NCI-H460 (cell line): Measurements from ENCODE around the gene ZNF444. TPM values are rescaled to one million over a fixed set of nuclear protein-coding genes. Genes with fewer than 3 reads are reported as not detected.
"Not testable (repeated sequence)": the region's sequence is repeated elsewhere in the genome, so short reads cannot be mapped to it uniquely, and the experiment has no call there.

Source experiments
- DNase-seq: peaks from one replicate; pipeline ENCODE4 v3.0.0-alpha.2; 2016; ENCODE audit warnings: low read depth; ENCODE audit errors: extremely low read depth
- small RNA-seq, 2 experiments: library from RNA; depleted of rRNA; stranded (forward); fragments of <200 nt; gene quantifications; one replicate each; pipeline ENCODE3, GENCODE V24; 2014
- total RNA-seq: library from RNA; depleted of rRNA; stranded (reverse); fragments of >200 nt; shearing (Covaris generic); gene quantifications from 2 replicates; pipeline ENCODE4 v1.2.3, GENCODE V29; 2014; rRNA removed

The ZNF444 gene
- total RNA-seq, 1 experiment from 2014 or later: 9.0 TPM

- peak; percentile 82 for DNase-seq
Measured at GRCh38 chr19:56170261-56170660, 29.2 kb downstream of the ZNF444 start.

- no peak for DNase-seq
Measured at GRCh38 chr19:56174086-56174485, 33.0 kb downstream of the ZNF444 start.

- peak; percentile 17 for DNase-seq
Measured at GRCh38 chr19:56174550-56174949, 33.5 kb downstream of the ZNF444 start.

DNA sequence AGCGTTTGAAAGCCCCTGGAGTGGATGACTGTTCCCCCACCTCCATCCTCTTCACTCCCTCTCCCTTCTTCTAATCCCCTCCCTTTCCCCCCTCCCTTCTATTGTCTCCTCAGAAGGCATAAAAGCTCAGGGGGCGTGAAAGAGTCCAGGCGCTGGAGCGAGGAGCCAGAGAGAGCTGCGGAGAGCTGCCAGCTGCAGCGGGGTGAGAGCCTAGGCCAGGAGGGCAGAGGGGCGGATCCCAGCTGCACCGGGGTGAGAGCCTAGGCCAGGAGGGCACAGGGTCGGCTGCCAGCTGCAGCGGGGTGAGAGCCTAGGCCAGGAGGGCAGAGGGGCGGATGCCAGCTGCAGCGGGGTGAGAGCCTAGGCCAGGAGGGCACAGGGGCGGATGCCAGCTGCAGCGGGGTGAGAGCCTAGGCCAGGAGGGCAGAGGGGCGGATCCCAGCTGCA is 34.8 kb downstream of the ZNF444 start, which contains the start of gene GALP:
TSS of gene GALP (plus strand) at position 148 of the 447 bp plus-strand sequence. CDS start 1,101 bp downstream, outside the sequence.
- DNase-seq: not testable (repeated sequence)

- not testable (repeated sequence) for DNase-seq
Measured at GRCh38 chr19:56176310-56176709, 35.2 kb downstream of the ZNF444 start.

GRCh38 chr19:56176881-56177280 is 35.8 kb downstream of the ZNF444 start:
- no peak for DNase-seq

DNA sequence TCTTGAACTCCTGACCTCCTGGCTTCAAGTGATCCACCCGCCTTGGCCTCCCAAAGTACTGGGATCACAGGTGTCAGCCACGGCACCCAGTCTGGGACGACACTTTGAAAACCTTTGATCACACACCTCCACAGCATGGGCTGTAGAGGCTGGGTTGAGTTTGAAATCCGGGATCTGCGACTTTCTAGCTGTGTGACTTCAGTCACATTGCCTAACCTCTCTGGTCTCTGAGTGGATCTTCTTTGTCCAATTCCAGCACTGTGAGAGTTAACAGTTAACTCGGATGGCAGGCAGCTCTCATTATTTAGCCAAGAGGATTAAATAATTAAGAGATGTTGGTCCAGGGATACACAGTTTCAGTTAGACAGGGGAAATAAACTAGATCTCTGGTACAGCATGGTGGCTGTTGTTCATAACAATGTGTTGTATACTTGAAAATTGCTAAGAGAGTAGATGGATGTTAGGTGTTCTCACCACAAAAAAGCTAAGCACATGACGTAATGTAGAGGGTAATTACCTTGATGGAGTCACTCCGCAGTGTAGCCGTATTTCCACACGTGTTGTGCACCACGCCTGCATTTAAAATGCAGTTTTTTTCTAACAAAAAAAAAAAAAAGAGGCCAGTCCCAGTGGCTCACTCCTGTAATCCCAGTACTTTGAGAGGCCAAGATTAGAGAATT is 36.6 kb downstream of the ZNF444 start:
- no peak for DNase-seq

DNA sequence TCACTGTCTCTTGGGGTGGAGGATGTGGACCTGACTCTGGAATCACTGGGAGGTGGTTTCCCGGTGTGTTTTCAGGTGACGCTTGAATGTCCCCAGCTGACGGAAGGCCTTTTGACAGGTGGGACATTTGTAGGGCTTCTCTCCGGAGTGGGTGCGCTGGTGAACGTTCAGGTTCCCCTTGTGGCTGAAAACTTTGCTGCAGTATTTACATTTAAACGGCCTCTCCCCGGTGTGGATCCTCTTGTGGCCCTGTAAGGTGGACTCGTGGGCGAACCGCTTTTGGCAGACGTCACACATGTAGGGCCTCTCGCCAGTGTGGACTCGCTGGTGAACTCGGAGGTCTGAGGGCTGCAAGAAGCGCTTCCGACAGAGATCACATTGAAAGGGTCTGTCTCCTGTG is 48.7 kb downstream of the ZNF444 start:
- no peak for DNase-seq

- no peak for DNase-seq
Measured at GRCh38 chr19:56191115-56191514, 50.0 kb downstream of the ZNF444 start.

DNA sequence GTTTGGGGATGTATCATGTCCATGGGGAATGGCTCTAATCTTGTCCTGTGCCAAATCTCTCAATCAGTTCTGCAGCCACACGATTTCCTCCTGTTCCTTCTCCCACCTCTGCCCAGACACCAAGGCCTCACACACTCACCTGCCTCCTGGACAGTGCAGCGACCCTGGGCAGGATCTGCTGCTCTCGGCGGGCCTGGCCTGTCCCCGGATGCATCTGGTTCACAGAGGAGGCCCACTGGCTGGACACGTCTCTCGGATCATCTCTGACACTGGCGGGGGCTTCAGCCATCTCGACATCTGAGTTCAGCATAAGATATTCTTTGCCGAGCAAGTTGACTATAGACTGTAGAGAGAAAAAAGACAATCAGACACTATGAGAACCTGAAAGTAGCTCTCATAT is 50.6 kb downstream of the ZNF444 start:
- no peak for DNase-seq

GRCh38 chr19:56193981-56194640 is 53.0 kb downstream of the ZNF444 start:
- no peak for DNase-seq

- DNase-seq: not testable (repeated sequence)
Measured at GRCh38 chr19:56197646-56198045, 56.6 kb downstream of the ZNF444 start, which contains the start of gene ZSCAN5B. TSS of gene ZSCAN5B (minus strand) at chr19:56197783. CDS start at chr19:56193052, 4,731 bp downstream.

DNA sequence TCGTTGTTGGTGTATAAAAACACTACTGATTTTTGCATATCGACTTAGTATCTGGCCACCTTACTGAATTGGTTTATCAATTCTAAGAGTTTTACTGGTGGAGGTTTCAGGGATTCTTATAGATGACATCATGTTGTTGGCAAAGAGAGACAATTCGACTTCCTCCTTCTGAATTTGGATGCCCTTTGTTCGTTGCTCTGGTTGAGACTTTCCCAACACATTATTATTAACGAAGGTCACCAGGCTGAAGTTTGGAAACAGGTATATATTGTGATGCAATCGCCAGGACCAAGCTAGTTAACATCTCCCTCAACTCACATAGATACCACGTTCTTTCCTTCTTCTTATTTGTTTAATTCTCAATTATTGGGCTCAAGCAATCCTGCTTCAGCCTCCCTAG is 58.6 kb downstream of the ZNF444 start:
- no peak for DNase-seq

- DNase-seq: no peak
Measured at GRCh38 chr19:56201973-56202372, 60.9 kb downstream of the ZNF444 start, which contains the start of gene ZSCAN5C. TSS of gene ZSCAN5C (plus strand) at chr19:56202273. CDS start at chr19:56205914, 3,641 bp downstream.

GRCh38 chr19:56207581-56207980 is 66.5 kb downstream of the ZNF444 start:
- not testable (repeated sequence) for DNase-seq

GRCh38 chr19:56209091-56209490 is 68.0 kb downstream of the ZNF444 start:
- no peak for DNase-seq

DNA sequence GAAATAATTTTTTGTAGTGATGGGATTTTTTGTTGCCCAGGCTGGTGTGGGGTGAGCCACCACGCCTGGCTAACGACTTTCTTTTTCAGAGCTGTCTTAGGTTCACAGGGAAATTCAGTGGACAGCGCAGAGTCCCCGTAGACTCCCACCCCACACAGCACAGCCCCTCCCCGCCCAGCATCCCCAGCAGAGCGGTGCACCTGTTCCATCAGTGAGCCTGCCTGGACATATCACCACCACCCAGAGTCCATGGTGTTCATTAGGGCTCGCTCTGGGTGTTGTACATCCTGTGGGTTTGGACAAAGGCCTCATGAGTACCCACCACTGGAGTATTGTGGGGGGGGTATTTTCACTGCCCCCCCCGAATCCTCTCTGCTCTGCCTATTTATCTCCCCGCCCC is 68.9 kb downstream of the ZNF444 start:
- DNase-seq: not testable (repeated sequence)

Small RNA genes within 50 kb of the gene (small RNA-seq; reads per million reads assigned to genes)
- gene AC024580.2 (0 reads per million in 2 experiments), gene RF00019 (0 reads per million in 2 experiments)

Other genes with a start within 250 kb of the ZNF444 start
- not detected in 2 replicates for gene NLRP13, start 209.0 kb upstream of the ZNF444 start, total RNA-seq
- gene NLRP8, start 193.5 kb upstream of the ZNF444 start, total RNA-seq: not detected in 2 replicates
- gene NLRP5, start 154.5 kb upstream of the ZNF444 start, total RNA-seq: not detected in 2 replicates
- gene ZNF787, start 20.0 kb upstream of the ZNF444 start, total RNA-seq: 26.8 and 32.8 TPM in 2 replicates
- gene GALP, start 34.7 kb downstream of the ZNF444 start, total RNA-seq: 0.22 TPM in 1 of 2 replicates, not detected in the other
- not detected in 2 replicates for gene ZSCAN5B, start 56.5 kb downstream of the ZNF444 start, total RNA-seq
- not detected in 2 replicates for gene ZSCAN5C, start 61.0 kb downstream of the ZNF444 start, total RNA-seq
- gene EDDM13, start 131.5 kb downstream of the ZNF444 start, total RNA-seq: not detected in 2 replicates
- gene ZSCAN5A, start 173.6 kb downstream of the ZNF444 start, total RNA-seq: 5.5 and 6.5 TPM in 2 replicates